Progenitor cell of endocrine pancreas (in vitro differentiated cells): ENCODE measurements around the gene SNAP29. TPM values are rescaled to one million over a fixed set of nuclear protein-coding genes. Genes with fewer than 3 reads are reported as not detected.
A peak's percentile ranks its signal among the peaks of the same experiment; 100 is the strongest.
"Not testable (repeated sequence)": the region's sequence is repeated elsewhere in the genome, so short reads cannot be mapped to it uniquely, and the experiment has no call there.

Source experiments
- DNase-seq: peaks from one replicate; pipeline ENCODE4 v3.0.0; 2021; ENCODE audit warnings: low spot score; ENCODE audit not compliant: unreplicated experiment
- H3K27ac Mint-ChIP-seq: 2 replicates; pipeline ENCODE4 v1.8.0; 2021; ENCODE audit warnings: mild to moderate bottlenecking, moderate library complexity, mixed read lengths
- H3K27me3 Mint-ChIP-seq: 2 replicates; pipeline ENCODE4 v1.8.0; 2021; ENCODE audit warnings: mixed read lengths
- H3K36me3 Mint-ChIP-seq: 2 replicates; pipeline ENCODE4 v1.8.0; 2022; ENCODE audit warnings: mixed read lengths; ENCODE audit not compliant: insufficient read depth
- H3K4me1 Mint-ChIP-seq: 2 replicates; pipeline ENCODE4 v1.8.0; 2021; ENCODE audit warnings: low read depth, mixed read lengths
- H3K4me3 Mint-ChIP-seq: 2 replicates; pipeline ENCODE4 v1.8.0; 2021; ENCODE audit warnings: low read depth, mild to moderate bottlenecking, moderate library complexity, mixed read lengths
- H3K9me3 Mint-ChIP-seq: 2 replicates; pipeline ENCODE4 v1.8.0; 2021; ENCODE audit warnings: low read depth, mixed read lengths
- total RNA-seq: library from RNA; stranded (reverse); gene quantifications from 2 replicates; pipeline ENCODE4 v1.2.1, GENCODE V29; 2021
- TF ChIP-seq, protein P1 (sequence below): fragments of 200-600 bp; sonication (generic); IDR thresholded peaks from one replicate; pipeline ENCODE4 v1.5.0; 2021; ENCODE audit warnings: antibody characterized with exemption, mild to moderate bottlenecking; ENCODE audit not compliant: unreplicated experiment

SNAP29 gene
- total RNA-seq, 1 donor from 2014 or later, result 20.6 TPM

DNA sequence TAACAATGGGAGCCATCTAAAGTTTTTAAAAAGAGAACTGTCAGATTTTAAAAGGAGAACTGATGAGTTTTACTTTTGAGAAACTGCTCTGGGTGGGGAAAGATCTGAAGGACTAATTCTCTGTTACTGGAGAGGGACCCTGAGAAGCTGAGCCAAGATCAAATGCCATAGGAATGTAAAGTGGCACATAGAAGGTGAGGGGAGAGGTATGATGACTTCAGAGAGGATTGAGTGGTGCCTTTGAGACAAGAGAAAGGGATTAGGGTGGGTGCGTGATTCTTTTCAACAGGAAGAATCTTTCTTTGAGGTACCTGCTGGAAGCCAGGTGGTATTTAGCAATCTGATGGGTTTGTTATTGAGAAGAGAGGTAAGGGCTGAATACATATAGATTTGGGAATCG lies 67.4 kb downstream of the SNAP29 start:
- Mint-ChIP-seq H3K36me3 (peaks cover 4% of the 10 kb centered on the region), H3K27me3 (no peaks in the 10 kb centered on the region), H3K4me1 (peaks cover 19% of the 10 kb centered on the region), H3K4me3 (no peak overlapping the region), H3K9me3 (no peaks in the 10 kb centered on the region), H3K27ac (peak overlapping the region; percentile 43)
- no peak for DNase-seq
- TF ChIP-seq, protein P1, sequence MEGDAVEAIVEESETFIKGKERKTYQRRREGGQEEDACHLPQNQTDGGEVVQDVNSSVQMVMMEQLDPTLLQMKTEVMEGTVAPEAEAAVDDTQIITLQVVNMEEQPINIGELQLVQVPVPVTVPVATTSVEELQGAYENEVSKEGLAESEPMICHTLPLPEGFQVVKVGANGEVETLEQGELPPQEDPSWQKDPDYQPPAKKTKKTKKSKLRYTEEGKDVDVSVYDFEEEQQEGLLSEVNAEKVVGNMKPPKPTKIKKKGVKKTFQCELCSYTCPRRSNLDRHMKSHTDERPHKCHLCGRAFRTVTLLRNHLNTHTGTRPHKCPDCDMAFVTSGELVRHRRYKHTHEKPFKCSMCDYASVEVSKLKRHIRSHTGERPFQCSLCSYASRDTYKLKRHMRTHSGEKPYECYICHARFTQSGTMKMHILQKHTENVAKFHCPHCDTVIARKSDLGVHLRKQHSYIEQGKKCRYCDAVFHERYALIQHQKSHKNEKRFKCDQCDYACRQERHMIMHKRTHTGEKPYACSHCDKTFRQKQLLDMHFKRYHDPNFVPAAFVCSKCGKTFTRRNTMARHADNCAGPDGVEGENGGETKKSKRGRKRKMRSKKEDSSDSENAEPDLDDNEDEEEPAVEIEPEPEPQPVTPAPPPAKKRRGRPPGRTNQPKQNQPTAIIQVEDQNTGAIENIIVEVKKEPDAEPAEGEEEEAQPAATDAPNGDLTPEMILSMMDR, result no peak

DNA sequence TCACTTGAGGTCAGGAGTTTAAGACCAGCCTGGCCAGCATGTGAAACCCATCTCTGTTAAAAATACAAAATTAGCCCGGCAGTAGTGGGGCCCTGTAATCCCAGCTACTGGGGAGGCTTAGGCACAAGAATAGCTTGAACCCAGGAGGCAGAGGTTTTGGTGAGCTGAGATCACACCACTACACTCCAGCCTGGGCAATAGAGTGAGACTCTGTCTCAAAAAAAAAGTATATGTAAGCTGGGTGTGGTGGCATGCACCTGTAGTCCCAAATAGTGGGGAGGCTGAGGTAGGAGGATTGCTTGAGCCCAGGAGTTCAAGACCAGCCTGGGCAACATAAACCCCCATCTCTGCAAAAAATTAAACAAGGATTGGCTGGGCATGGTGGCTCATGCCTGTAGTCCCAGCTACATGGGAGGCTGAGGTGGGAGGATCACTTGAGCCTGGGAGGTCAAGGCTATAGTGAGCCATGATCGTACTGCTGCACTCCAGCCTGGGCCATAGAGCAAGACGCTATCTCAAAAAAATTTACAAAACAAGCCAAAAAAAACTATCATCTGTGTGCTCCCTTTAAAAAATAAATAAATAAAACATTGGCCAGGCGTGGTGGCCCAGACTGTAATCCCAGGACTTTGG lies 69.2 kb downstream of the SNAP29 start:
- no peak overlapping the region for H3K27ac Mint-ChIP-seq
- H3K4me1 Mint-ChIP-seq, result peaks cover 11% of the 10 kb centered on the region
- no peak for DNase-seq
- no peak overlapping the region for H3K4me3 Mint-ChIP-seq
- H3K27me3 Mint-ChIP-seq, result no peaks in the 10 kb centered on the region
- H3K9me3 Mint-ChIP-seq, result no peaks in the 10 kb centered on the region
- H3K36me3 Mint-ChIP-seq, result no peaks in the 10 kb centered on the region
- TF ChIP-seq, protein P1, result no peak

DNA sequence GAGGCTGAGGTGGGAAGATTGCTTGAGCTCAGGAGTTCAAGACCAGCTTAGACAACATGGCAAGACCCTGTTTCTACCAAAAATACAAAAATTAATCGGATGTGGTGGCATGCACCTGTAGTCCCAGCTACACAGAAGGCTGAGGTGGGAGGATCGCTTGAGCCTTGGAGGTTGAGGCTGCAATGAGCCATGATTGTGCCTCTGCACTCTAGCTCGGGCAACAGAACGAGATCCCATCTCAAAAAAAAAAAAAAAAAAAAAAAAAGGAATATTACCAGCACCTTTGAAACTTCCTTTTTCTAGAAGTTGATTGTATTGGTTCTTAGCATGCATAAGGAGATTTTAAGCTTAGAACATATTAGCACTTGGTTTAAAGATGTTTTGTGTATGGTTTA lies 69.8 kb downstream of the SNAP29 start:
- Mint-ChIP-seq H3K9me3 (no peaks in the 10 kb centered on the region), H3K27ac (no peak overlapping the region), H3K4me3 (no peak overlapping the region)

DNA sequence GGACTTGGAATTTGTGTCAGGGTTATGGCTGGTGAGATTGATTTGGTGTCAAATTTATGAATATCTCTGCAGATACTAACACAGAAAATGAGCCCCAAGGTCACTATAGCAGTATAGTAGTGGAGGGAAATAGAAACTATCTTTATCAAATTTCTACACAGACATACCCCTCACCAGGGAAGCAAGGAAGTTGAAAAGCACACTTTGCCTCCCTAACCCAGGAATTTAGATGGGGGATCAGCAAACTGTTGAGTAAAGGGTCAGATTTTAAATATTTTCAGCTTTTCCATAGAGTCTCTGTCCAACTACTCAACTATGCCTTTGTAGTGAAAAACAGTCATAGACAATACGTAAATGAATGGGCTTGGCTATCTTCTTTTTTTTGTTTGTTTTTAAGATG lies 71.2 kb downstream of the SNAP29 start:
- peaks cover 12% of the 10 kb centered on the region for H3K4me1 Mint-ChIP-seq
- H3K9me3 Mint-ChIP-seq, result no peaks in the 10 kb centered on the region
- peaks cover 7% of the 10 kb centered on the region for H3K36me3 Mint-ChIP-seq
- peak overlapping the region; percentile 64 for H3K27ac Mint-ChIP-seq
- H3K27me3 Mint-ChIP-seq, result no peaks in the 10 kb centered on the region
- no peak for DNase-seq
- TF ChIP-seq, protein P1, result no peak
- no peak overlapping the region for H3K4me3 Mint-ChIP-seq

More for the DNA sequence above, 69.8 kb downstream of the SNAP29 start:
- Mint-ChIP-seq H3K4me1 (peaks cover 11% of the 10 kb centered on the region), H3K27me3 (no peaks in the 10 kb centered on the region), H3K36me3 (no peaks in the 10 kb centered on the region)
- DNase-seq, result no peak
- TF ChIP-seq, protein P1, result no peak

DNA sequence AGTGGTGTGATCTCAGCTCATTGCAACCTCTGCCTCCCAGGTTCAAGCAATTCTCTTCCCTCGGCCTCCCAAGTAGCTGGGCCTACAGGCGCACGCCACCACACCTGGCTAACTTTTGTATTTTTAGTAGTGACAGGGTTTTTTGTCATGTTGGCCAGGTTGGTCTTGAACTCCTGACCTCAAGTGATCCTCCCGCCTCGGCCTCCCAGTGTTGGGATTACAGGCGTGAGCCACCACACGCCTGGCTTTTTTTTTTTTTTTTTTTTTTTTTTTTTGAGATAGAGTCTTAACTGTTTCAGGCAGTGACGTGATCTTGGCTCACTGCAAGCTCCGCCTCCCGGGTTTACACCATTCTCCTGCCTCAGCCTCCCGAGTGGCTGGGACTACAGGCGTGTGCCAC lies 71.6 kb downstream of the SNAP29 start:
- Mint-ChIP-seq H3K4me1 (peaks cover 12% of the 10 kb centered on the region), H3K27ac (peak overlapping the region; percentile 64)
- DNase-seq, H3K9me3 Mint-ChIP-seq, H3K36me3 Mint-ChIP-seq, H3K4me3 Mint-ChIP-seq, H3K27me3 Mint-ChIP-seq: not testable (repeated sequence)

DNA sequence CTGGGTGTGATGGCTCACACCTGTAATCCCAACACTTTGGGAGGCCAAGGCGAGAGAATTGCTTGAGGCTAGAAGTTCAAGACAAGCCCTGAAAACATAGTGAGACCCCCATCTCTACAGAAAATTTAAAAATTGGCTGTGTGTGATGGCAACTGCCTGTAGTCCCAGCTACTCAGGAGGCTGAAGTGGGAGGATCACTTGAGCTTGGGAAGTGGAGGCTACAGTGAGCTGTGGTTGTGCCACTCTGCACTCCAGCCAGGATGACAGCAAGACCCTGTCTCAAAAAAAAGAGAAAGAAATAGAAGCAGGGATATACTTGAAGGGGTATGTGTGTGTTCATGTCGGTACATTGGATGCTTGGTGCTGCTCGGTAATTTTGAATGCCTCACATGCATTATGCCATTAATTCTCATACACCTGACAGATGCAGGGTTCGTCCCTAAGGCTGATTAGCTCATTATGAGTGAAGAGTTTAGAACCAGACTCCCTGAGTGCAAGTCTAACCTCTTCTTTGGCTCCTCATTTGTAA lies 72.4 kb downstream of the SNAP29 start:
- peak overlapping the region; percentile 24 for H3K27ac Mint-ChIP-seq
- H3K36me3 Mint-ChIP-seq, result peaks cover 7% of the 10 kb centered on the region
- H3K4me1 Mint-ChIP-seq, result peaks cover 7% of the 10 kb centered on the region
- no peaks in the 10 kb centered on the region for H3K27me3 Mint-ChIP-seq
- no peaks in the 10 kb centered on the region for H3K9me3 Mint-ChIP-seq
- DNase-seq, result no peak
- TF ChIP-seq, protein P1, result no peak
- H3K4me3 Mint-ChIP-seq, result no peak overlapping the region
